Right renal pelvis (tissue), 4 donors: ENCODE data around the gene PIK3CD. TPM values are rescaled to one million over a fixed set of nuclear protein-coding genes. Genes with fewer than 3 reads are reported as not detected.
"Not testable (repeated sequence)": the region's sequence is repeated elsewhere in the genome, so short reads cannot be mapped to it uniquely, and the experiment has no call there.

ENCODE experiments used
- DNase-seq, 4 donors: peaks; one replicate each; pipeline ENCODE4 v3.0.0-alpha.2; 2013; ENCODE audit warnings: low read depth in 4 of 4, low spot score in 3 of 4, missing footprints in 1 of 4
- polyA plus RNA-seq, 4 donors: library from polyadenylated mRNA; unstranded; fragments of 120-200 nt; gene quantifications; one replicate each; pipeline ENCODE4 v1.2.1, GENCODE V29; 2013; ENCODE audit not compliant: insufficient read length in 4 of 4

Gene PIK3CD
- polyA plus RNA-seq, 4 donors, result 6.2 to 7.1 (median 7.0) TPM

DNA sequence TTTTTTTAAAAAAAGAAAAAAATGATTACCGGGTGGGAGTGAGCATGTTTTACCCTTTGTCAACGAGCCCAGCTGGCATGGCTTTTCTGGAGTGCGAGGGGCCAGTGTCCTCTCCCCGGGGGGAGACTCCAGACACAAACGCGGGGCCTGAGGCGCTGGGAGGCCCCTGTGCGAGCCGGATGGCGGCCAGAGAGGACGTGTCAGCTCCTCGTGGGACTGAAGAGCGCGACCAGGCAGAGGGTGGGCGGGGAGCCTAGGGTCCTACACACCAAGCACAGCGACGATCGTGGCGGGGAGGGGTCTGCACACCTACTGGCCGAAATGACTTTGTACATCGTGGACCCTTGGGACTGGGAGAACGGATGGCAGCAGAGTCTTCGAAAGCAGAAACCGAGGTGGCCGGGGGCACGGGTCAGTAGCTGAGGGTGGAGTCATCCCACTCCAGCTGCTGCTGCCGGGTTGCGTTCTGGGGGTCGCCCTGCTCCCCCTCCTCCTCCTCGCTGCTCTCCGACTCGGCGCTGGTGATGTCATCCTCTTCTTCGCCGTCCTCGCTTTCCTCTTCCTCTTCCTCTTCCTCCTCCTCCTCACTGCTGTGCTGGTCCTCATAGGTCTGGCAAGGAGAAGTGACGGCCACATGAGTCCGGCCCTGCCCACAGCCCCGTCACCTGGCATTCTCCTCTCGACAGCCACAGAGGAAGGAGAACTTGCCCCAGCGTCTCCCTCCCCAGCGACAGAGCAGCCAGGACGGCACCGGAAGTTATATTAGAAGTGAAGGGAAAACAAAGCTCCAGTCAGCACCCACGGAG, 78.8 kb downstream of the PIK3CD start:
- no peak for DNase-seq

GRCh38 chr1:9731051-9731537, 79.6 kb downstream of the PIK3CD start:
- DNase-seq, result no peak

- DNase-seq, result no peak
These were observed 80.0 kb downstream of the PIK3CD start for GRCh38 chr1:9731561-9731960.

GRCh38 chr1:9732123-9732971, 80.8 kb downstream of the PIK3CD start:
- no peak for DNase-seq

DNA sequence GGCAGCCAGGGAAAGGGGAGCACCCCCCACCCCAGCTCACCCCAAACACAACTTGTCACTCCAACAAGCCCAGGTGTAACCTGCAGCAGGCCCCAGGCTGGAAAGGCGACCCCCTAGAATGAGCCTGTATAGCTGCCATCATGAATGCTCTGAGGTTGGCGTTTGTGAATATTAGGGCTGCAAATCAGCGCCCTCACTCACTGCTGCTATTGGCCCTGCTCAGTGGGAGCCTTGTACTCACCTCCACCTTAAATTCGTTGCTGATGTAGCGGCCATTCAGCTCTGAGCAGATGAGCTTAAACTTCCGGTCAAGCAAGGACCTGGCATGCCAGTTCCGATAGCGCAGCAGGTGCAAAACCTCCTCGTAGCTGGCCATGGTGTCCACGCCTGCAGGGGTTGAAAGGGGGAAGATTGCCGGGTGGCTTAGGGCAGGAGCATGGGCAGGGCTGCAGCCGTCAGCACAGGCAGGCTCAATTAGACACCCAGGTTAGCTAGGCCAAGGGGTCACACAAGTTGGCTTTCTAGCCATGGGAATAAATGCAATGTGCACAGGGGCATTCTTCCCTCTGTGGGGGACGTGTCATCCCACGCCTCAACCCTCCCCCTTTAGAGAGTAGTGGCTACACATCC, 81.7 kb downstream of the PIK3CD start:
- no peak for DNase-seq

DNA sequence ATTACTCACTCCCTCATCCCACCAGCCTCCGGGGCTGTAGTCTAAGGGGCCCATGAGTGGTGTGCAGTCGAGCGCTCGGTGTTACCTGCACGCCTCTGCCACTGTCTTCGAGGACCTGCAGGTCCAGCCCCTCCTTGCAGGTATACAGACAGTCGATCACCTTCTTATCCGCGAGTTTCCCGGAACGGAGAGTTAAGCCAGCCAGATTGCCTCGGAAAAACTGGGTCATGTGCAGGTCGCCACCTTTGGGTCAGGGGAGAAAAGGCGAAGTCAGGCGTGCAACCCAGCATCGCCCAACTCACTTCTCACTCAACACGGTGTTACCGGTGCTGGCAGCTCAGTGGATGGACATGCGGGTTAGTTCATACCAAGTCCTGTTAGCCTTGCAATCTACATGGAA, 84.3 kb downstream of the PIK3CD start:
- no peak for DNase-seq

DNA sequence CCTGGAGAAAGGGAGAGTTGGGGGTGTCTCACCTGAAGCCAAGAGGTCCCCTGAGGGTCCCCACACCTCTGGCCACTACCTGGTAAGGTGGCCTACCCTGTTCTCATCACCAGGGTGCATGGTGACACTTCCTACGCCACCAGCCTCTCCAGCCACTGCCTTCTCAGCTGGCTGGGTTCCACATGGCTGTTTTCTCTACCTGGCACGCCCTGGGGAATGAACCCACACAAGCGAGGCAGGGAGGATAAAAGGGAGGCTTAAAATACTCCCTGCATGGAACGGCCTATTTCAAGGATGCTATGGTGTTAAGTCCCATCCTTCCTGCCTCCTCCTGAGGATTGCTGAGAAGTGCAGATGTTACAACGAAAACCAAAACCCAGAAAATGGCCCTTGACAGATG, 84.7 kb downstream of the PIK3CD start:
- no peak for DNase-seq

DNA sequence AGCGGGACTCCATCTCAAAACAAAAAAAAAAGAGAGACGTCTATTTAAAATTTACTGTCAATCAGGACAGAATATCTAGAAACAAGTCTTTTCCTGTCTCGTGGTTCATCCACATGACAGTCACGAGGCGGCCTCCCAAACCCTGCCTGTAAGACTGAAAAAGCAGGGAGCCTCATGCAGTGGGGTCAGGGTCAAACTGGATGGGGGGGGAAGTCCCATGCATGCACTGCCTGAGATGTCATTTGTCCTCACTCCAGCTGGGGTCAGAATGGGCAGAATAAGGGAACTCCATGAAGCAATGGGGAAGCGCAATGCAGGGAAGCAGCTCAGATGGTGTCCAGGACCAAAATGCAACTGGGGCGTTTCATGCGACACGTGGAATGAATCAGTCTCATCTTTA, 85.5 kb downstream of the PIK3CD start:
- no peak for DNase-seq

- DNase-seq, result no peak
These were observed 86.1 kb downstream of the PIK3CD start for GRCh38 chr1:9737671-9738070.

DNA sequence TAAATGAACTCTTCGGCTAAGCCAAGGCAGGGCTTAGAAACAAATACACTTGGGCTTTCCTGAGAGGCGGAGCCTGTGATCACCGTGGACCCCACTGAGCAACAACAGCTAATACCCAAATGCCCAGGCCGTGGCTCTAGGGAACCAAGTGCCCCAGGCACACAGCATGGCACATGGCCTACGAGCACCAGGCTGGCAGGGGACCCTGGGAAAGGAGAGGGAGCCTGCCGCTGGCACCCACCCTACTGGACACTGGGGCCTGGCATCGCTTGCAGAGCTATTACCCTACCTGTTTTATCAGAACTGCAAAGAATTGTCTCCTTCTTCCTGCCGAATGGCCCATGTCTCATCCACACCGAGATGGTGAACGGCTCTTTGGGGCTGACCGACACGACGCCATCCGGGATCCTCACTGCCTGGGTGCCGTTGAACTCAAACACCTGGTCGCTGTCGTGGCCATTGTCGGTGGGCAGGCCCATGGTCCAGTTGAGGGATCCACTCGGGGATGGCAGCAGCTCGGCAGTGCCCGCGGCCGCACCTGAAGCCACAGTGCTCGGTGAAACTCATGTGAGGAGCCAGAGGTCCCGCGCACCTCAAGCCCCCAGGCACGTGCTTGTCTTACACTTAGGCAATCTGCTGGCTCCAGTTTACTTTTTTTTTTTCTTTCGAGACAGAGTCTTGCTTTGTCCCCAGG, 92.7 kb downstream of the PIK3CD start:
- DNase-seq, result no peak

- no peak for DNase-seq
These were observed 94.7 kb downstream of the PIK3CD start for GRCh38 chr1:9746211-9746610.

DNA sequence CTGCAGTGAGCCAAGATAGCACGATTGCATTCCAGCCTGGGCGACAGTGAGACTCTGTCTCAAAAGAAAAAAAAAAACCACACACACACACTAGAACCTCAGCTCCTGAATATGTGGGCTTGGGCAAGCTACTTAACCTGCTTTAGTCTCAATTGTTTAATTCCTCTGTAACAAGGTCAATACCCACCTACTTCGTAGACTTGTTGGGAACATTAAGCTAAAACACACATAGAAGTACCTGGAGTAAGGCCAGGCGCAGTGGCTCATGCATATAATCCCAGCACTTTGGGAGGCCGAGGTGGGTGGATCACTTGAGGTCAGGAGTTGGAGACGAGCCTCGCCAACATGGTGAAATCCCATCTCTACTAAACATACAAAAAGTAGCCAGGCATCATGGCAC, 95.1 kb downstream of the PIK3CD start:
- no peak for DNase-seq

DNA sequence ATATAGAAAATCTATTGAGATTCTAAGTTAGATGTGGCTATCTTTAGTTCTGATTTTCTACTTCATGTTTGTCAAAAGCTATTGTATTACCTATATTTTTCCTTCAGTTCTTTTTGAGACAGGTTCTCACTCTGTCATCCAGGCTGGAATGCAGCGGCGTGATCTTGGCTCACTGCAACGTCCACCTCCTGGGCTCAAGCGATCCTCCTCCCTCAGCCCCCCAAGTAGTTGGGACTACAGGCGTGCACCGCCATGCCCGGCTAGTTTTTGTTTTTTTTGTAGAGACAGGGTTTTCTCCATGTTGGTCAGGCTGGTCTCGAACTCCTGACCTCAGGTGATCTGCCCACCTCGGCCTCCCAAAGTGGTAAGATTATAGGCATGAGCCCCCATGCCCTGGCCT, 96.9 kb downstream of the PIK3CD start:
- not testable (repeated sequence) for DNase-seq

DNA sequence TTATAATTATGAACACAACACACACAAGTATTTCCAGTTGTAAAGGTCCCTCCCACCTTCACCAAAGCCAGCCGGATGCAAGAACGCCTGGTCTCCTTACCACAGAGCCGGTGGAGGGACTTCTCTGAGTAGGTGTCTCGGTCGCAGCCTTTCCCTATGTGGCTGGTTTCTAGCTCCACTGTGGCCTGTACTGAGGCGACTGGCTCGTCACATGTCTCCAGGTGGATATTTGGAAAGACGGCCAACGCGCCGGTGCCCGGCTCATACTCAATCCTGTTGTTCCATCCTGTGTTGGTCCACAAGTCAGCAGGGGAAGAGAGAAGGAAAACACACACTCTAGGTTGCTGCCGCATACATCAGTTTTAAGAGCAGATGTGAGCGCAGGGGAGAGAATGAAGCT, 97.8 kb downstream of the PIK3CD start:
- no peak for DNase-seq

DNA sequence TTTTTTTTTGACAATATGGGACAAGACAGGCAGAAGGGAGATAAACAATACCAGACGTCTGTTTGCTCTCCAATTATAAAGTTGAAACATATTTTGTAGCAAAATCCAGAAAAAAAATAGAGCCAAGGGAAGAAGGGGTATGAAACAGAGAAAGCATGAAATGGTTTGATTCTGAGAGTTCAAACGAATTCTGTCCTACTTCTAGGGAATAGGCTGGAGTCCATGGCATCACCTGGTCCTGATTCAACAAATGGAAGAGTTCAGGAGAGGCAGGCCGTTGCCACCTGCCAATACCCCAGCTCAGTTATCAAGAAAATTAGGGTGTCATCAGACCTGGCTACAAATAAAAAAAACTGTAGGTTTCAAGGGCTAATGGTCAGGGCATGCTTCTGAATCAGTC, 100.4 kb downstream of the PIK3CD start:
- no peak for DNase-seq

DNA sequence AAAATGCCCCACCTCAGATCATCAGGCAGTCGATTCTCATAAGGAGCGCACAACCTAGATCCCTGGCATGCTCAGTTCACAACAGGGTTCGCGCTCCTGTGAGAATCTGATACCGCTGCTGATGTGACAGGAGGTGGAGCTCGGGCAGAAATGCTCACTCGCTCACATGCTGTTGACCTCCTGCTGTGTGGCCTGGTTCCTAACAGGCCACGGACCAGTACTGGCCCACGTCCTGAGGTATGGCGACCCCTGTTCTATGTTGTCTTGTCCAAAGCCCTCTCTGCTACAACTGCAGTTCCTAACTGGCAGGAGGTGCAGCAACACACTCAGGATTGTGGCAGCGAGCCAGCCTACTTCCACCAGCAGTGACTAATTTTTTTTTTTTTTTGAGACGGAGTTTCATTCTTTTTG, 101.6 kb downstream of the PIK3CD start:
- DNase-seq, result no peak

DNA sequence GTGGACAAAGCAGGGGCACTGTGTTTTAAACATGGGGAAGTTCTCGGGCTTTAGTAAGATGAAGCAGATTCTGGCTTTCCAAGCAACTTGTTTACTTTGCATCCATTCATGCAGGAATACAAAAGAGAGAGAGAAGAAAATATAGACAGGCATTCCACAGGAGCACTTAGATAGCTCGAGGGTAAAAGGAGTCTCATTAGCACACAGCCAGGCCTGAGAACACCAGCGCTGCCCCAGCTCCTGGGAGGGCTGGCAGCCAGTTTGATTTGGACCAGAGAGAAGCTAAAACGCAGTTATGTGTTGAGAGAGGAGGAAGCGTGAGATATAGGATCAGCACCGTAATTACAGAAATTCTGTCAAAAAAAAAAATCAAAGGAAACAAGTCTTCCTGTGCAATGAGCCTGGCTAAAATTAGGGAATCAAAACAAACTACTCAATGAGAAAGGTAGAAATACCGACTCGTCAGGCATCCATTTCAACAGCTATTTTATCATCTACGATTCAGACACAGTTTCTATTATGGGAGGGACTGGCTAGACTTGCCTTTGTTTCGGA, 104.0 kb downstream of the PIK3CD start:
- no peak for DNase-seq

GRCh38 chr1:9758559-9759121, 107.1 kb downstream of the PIK3CD start:
- DNase-seq, result no peak

GRCh38 chr1:9759939-9760338, 108.4 kb downstream of the PIK3CD start:
- DNase-seq, result no peak

- no peak for DNase-seq
These were observed 109.3 kb downstream of the PIK3CD start for GRCh38 chr1:9760824-9761223.
